ENCODE measurements around the gene SYNDIG1.

The SYNDIG1 gene

DNA sequence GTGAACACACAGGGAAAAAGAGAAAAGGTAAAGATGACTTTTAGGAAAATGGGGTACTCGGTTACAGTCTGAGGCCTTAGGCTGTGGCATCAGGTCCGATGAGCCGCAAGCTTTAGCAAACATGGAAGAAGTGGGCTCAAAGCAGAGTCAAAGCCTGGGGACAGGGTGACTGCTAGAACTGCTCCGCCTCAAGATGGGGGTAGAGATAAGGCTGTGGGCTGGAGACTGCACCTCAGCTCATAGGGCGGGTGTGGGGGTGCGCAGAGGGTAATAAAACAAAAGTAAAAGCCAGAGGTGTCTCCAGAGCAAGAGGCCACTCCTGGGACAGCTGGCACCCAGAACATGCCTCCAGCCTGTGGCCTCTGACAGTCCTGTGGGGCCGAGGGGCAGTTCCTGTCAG, 21.3 kb upstream of the SYNDIG1 start:
- no peak for DNase-seq

DNA sequence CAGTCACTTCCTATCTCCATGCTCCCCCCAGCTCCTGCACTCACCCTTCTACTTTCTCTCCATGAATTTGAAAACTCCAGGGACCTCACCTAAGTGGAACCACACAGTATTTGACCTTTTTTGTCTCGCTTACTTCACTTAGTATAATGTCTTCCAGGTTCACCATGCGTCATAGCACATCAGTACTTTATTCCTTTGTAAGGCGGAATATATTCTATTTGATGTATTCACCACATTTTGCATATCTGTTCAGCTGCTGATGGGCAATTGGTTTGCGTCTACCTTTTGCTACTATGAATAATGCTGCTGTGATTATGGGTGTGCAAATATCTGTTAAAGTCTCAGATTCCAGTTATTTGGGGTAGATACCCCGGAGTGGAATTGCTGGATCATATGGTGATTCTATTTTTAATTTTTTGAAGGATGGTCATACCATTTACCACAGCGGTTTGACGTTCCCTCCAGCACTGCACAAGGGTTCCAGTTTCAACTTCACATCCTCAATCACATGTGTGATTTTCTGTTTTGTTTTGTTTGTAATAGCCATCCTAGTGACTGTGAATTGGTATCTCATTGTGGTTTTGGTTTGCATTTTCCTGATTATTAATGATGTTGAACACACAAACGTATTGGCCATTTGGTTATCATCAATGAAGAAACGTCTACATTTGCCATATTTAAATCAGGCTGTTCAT, 20.3 kb upstream of the SYNDIG1 start:
- DNase-seq: no peak

DNA sequence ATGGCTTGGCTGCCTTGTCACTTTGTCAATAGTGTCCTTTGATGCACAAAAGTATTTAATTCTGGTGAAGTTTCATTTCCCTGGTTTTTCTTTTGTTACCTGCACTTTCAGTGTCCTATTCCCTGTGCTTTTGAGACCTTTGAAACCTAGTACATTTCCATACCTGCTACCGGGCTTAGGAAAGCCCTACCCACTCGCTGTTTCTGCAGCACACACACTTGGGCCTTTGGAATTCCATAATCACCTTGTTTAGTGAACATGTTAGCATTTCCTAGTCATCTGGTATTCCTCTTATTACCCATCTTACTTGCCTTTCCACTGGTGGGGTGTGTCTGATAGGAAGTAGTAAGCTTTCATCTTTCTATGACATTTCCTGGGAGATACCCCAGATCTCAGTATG, 19.3 kb upstream of the SYNDIG1 start:
- no peak for DNase-seq

DNA sequence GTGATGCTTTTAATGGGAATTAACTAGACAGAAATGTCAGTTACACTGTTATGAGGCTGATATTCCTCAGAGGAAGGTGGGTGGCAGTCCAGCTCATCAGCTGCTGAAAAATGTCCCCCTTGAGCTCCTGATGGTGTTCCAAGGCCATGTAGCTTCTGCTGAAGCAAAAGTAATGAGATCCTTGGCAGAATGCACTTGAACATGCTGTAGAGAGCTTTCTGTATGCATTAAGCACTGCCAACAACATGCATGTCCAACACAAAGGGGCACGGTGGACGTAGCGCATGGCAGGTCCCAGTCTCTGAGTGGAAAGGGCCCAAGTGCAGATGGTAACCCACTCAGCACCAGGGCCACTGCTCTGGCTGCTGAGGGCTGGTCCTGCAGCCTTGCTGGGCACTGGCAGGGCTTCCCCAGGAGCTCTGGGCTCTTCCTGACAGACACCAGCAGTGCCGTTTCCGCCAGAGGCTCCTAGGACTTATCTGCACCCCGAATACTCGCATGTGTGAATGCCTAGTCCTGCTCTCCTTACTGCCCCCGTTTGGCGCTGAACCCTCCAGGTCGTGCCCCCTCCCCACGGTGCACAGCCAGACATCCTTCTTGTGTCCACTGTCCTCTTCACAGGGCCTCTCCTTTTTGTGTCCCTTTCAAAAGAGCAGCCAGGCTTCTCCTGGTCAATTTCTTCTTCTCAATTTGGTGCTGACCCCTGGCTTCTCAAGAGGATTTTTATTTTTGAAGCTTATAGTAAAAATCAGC, 18.6 kb upstream of the SYNDIG1 start:
- no peak for DNase-seq

DNA sequence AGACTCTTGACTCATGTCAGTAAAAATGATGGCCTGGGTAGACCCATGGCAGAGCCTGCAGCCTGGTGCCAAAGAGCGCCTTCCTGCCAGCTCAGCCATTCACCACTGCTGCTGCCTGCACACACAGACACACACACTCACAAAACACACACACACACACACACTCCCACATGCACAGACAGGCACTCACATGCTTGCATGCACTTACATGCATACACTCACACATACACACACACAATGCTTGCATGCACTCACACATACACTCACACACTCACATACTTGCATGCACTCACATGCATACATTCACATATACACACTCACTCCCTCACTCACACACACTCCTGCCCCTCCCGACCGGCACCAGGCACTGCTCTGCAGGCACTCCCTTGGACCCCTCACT, 18.0 kb upstream of the SYNDIG1 start:
- DNase-seq: no peak

DNA sequence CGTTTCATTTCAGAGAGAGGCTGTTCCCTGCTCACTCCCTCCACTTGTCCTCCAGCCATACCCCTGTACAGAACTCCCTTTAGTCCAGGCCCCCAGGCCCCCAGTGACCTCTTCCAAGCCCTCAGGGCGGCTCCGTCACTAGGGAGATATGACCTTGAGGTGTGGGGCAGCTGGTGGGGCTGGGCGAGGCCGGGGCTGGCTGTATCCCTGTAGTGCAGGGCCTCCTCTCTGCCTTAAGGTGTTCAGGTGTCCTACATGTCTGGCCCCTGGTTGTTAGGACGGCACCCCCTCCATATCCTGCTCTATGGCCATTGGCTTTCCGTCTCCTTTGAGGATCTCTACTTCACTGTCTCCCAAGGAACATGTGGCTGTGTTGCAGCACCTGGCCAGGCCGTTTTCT, 17.4 kb upstream of the SYNDIG1 start:
- no peak for DNase-seq

DNA sequence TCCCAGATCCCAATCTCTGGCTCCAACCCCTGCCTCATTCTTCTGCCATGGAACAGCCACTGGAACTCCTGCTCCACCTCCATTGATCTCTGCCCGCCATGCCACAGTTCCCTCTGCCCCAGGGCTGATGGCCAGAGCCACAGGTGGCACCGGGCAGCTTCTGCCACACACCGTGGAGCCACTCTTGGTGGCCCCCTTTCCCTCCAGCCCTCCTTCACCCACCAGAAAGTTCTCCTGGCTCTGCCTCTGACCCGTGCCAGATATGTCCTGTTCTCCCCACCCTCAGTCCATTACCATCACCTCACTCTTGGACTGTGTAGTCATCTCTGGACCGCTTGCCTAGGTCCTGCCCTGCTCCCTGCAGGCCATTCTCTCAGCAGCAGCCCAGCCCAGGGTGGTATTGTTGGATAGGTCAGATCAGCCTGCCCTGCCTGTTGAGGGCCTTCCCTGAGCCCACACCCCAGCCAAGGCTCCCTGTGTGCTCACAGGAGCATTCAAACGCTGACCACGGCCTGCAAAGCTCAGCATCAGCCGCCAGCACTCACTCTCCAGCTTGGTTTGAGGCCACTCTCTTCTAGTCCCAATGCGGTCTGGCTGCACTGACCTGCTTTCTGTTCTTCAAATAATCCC, 16.8 kb upstream of the SYNDIG1 start:
- no peak for DNase-seq

DNA sequence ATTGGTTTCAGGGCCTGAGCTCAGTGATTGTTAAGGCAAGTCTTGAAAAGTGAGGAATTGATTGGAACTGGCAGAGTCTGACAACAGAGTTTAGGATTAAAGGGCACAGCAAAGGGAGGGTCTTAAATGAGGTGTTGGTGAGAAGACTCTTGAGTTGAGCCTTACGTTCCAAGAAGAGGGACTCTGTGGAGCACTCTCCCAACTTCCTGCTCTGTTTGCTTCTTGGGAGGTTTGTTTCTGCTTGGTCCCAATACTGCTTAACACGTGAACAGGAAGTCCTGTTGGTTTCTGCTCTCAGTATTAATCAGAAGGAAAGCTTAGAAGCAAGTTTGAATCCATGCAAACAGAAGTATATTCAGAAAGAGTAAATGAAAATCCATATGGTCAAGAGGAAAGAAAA, 15.6 kb upstream of the SYNDIG1 start:
- no peak for DNase-seq

DNA sequence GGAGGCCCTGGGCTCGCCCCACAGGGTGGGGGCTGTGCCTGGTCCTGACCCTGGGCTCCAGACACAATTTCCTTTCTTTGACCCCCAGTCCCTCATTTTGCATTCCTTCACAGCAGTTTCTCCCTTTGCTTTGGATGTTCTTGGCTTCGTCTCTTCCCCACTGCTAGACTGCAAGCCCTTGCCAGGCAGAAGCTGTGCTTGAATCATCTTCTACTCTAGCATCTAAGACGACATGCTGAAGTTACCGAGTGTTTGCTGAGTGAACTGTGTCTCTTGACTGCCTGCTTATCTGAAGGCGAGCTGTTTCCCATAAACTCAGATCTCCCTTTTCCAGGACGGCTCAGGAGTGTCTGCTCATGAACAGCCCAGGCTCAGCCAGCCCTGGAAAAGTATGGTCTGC, 14.3 kb upstream of the SYNDIG1 start:
- no peak for DNase-seq

DNA sequence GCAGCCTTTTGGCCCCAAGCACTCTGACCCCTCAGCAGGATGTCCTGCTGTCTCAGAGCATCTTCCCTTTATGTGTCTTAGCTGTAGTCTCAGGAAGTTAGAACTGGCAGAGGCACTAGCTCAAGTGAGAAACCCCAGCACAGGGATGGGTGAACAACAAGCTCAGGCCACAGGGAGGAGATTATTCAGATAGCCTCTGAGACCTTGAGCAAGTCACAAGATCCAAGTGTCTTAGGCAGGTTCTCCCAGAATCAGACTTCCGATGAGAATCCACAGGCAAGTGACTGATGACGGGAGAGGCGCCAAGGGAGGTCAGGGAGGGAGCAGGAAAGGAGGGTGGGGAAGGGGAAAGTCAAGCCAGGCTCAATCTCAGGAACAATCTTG, 13.0 kb upstream of the SYNDIG1 start:
- no peak for DNase-seq

DNA sequence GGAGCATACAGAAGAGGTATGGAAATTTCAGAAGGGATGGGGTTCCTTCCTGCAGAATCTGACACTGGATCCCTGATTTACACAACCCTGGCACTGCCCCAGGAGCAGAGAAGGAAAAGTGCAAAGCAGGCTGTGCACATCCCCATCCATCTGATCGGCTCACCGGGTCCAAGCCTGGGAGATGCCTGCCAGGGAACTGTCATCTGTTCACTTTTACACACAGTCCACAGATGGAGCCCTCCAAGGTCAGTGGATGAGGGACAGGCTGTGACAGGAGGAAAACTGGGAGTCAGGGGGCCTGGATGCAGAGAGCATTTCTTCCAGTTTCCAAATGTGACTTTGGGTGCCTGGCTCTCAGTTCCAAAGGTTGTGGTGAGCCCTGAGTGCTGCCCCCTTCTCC, 11.0 kb upstream of the SYNDIG1 start:
- DNase-seq: no peak

DNA sequence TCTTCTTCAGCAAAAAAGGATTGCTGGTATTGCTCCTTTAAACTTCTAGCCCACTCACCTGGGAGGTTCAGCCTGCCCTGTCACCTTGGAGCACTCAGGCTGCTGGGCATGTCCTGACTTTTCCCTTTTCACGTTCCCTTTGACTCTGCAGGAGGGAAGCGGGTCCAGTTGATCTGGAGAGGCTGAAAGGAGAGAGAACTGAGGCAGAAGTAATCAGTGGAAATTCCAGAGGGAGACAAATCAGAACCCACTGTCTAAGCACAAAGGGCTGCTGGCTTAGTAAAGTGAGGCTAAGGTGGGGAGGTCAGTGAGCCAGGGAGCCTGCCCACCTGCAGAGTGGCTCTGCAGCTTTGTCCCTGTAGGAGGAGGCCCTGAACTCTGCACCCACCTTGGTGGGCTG, 9.7 kb upstream of the SYNDIG1 start:
- DNase-seq: no peak

DNA sequence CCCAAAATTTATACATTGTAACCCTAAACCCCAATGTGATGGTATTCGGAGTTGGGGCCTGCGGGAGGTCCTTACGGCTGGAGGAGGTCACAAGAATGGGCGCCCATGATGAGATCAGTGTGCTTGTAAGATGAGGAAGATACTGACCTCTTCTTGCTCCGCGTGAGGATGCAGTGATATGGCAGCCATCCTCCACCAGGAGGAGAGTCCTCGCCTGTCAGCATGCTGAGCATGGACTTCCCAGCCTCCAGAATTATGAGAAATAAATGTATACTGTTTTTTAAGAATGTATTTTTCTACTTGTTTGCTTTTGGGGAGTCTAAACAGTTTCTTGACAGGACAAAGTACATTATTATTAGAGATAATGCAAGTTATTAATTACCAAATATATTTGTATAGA, 8.7 kb upstream of the SYNDIG1 start:
- DNase-seq: no peak

DNA sequence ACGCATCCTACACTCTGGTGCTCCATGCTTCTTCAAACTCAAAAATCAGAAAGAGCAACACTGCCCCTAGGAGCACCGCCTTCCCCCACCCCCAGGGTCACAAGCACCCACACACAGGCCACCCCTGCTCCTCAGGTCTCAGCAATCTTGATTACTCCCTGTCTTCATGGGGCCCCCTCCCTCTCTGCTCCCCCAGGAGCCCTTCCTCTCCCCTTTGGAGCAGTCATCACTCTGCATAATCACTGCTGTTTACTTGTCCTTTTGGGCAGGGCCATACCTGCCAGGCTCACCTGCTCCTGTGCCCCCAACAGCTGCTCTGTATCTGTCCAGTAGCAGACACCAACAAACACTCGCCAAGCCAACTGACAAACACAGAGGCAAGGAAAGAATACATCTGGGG, 7.6 kb upstream of the SYNDIG1 start:
- DNase-seq: no peak

DNA sequence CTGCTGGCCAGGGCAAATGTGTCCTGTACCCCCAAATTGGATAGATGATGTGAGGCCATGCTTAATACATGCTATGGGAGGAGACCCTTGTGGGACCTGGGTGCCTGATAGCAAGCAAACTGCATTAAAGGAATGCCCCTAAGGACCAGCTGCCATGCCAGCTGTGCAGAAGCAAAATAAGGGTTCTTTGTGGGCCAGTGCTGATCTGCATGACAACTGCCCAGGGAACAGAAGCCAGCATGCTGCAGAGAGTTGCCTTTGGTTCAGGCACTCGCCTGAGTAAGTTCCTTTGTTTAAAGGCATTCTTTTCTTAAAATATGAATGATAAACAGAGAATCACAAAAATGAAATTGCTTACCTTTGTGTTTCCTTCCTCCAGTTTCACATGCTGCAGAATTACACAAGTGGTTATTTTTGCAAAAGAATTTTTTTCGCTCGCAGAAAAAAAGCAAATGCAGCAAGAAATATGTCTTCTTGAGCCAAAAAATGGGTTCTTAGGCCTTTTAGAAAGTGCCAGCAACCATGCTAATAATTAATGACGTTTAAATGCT, 6.9 kb upstream of the SYNDIG1 start:
- no peak for DNase-seq

DNA sequence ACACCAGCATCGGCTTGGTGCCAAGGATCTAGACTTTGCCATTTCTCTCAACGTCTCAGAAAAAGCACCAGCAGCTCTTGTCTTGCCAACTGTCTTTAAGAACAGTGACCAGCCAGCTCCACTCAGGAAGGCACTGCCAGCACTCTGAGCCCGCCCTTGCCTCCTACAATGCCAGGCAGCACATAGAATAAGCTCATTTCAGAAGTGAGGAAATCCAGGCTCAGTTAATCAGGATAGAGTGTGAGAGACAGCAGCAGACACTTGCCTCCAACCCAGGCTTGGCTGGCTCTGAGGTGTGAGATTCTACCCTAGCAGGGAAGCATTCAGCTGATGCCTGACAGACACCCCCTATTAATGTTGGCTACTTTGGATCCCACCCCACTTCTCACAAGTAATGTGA, 4.3 kb upstream of the SYNDIG1 start:
- DNase-seq: no peak

DNA sequence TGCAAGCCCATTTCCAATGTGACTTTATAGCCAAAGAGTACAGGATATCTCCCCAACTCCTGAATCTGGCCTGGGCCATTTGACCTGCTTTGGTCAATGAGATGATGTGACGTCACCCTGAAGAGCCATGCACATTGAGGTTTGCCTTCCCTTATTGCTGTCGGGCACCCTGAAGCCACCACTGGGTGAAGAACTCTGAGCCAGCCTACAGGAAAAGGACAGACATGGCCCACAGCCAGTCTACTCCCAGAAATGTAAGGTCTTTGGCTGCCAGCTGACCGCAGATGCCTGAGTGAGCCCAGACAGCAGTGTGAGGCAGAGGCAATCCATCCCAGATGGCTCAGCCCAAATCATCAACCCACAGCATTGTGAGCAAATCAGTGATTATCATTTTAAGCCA, 3.7 kb upstream of the SYNDIG1 start:
- no peak for DNase-seq

DNA sequence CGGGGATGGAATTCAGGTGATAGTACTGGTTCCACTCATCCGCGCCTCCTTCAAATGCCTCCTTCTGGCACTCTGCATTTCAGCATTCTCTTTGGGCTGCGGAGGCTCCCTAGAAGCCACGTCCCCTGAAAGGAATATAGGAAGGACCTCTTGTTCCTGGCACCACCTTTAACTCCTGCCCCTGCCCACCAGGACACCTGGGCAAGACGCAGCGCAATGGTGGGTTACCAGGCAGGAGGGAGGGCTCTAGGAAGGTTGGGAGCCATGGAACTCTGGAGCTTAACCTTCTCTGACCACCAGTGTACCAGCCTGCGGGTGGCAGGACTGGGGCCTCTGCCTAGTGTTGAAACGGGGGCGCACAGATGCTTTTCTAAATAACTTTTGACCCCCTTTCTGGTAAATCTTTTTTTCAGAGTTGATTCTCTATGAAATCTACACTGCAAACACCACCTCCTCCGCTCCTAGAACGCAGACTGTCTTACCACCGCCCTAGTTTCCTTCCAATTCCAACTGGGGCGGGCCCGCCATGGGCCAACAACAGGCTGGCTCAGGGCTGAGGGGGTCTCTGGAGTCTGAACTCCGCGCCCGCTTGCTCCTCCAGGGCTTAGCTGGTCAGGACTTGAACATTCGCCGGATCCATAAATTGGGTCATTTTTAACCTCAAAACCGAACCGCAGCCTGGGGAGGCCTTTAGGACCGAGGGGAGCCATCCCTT, 871 bp upstream of the SYNDIG1 start:
- no peak for DNase-seq

DNA sequence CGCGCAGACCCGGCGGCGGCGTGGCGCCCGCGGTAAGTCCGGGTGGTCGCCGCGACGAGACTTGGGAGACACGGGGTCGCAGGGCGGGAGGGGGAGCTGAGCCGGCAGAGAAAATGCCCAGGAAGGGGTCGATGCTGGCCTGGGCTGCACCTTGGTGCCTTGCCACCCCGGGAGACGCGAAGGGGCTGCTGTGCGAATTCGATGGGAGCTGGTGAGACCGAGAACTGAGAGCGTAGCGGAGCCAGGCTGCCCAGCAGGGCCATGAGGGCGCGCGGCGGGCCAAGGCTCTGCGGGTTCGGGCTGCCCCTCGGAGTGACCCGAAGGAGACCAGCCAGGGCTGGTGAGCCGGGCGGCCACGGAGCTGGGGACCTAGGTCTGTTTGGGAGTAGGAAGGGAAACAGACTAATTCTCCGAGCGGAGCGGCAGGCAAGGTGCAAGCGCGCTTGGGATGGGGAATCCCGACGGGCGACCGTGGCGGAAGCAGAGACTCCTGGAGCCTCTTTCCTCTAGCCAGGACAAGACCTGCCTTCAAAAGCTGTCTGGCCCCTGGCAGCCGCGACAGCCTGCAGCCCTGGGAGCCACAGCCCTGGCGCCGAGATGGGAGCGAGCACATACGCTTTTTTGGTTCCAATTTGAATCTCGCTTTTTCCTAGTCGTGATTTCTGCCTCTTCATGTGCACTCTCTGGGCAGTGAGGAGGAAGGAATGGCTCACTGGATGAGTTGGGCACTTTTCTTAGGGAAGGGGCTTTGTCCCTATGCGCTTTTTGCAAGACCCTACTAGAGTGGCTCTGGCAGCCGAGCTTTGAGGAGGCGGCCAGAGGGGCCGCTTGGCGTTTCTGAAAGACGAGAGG, 691 bp downstream of the SYNDIG1 start:
- DNase-seq: no peak

DNA sequence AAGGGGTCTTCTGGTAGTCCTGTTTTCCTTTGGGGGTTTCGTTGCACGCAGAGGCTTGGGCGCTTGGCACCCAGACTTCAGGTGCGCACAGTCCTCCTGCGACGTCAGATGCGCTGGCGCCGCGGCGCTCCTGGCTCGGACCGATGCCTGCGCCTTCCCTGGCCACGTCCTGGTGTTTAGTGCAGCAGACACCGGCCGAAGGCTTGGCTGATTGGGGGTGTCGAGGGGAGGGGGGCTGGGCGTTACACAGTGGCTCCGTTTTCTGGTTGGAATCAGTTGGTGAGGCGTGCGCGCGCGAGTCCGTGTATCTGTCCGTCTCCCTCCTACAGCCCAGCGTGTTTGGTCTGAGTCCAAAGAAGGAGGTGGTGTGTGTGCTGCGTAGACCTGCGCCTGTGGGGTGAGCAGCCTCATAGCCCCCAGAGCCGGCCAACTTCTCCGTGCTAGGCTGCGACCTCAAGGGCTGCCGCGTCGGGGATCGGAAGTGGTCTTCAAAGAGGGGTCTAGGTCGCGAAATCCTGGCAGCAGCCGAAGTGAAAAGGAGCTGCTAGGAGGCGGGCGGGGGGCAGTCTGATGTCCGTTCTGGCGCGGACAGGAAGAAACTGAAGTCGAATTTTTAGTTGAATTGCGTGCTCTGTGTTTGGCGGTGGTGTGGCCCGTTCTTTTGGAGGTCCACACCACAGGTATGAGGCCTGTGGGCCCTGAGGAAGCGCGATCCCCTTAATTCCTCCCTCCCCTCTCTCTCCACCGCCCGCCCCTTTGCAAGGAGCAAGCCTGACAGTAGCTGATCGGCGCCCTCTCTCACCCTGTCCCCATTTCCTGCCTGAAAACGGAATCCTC, 1.5 kb downstream of the SYNDIG1 start:
- no peak for DNase-seq

DNA sequence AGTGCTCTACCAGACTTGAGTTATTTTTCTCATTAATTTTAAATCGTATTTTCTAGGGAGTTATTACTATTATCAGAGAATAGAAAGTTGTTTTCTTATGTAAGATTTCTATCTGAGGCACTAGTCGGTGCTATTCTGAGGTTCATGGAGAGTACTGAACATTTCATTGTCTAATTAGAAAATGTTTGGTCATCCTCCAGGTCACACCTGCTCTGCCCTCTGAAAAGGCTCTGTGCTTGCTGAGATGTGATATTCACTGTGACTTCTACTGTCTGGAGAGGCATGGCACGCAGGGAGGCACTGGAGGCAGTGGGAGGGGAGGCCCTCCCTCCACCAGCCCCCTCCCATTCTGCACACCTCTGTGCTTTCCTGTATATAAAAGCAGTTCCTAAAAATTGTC, 3.0 kb downstream of the SYNDIG1 start:
- no peak for DNase-seq
